Skeletal muscle tissue (tissue), 4 donors: ENCODE results near the gene KCNJ12. TPM values are rescaled to one million over a fixed set of nuclear protein-coding genes. Genes with fewer than 3 reads are reported as not detected.

Source experiments
- H3K27ac ChIP-seq: one replicate; pipeline ENCODE4 v1.7.0; 2013; ENCODE audit warnings: mild to moderate bottlenecking, low read depth, low read length, inconsistent platforms
- H3K27me3 ChIP-seq, 3 donors: one replicate each; pipeline ENCODE4 v1.7.0; 2013; ENCODE audit warnings: low read length in 3 of 3; ENCODE audit not compliant: control insufficient read depth in 3 of 3, insufficient read depth in 3 of 3
- H3K36me3 ChIP-seq, 3 donors: one replicate each; pipeline ENCODE4 v1.7.0; 2013; ENCODE audit warnings: low read length in 3 of 3; ENCODE audit not compliant: control insufficient read depth in 3 of 3, insufficient read depth in 3 of 3
- H3K4me1 ChIP-seq, 3 donors: one replicate each; pipeline ENCODE4 v1.7.0; 2013; ENCODE audit warnings: low read length in 3 of 3, mild to moderate bottlenecking in 3 of 3; ENCODE audit not compliant: control insufficient read depth in 3 of 3, insufficient read depth in 3 of 3
- H3K4me3 ChIP-seq, 3 donors: one replicate each; pipeline ENCODE4 v1.7.0; 2013; ENCODE audit warnings: low read length in 3 of 3
- H3K9ac ChIP-seq, 3 donors: one replicate each; pipeline ENCODE4 v1.7.0; 2013; ENCODE audit warnings: low read length in 3 of 3, mild to moderate bottlenecking in 3 of 3, moderate library complexity in 2 of 3, low read depth in 1 of 3
- H3K9me3 ChIP-seq, 3 donors: one replicate each; pipeline ENCODE4 v1.7.0; 2013; ENCODE audit warnings: low read length in 3 of 3; ENCODE audit not compliant: control insufficient read depth in 3 of 3
- total RNA-seq: library from RNA; depleted of rRNA; stranded (reverse); fragments of >200 nt; gene quantifications from one replicate; pipeline ENCODE4 v1.2.3, GENCODE V29; 2014
- donor health status: Osteomylitis.

Gene KCNJ12
- total RNA-seq, 1 donor from 2014 or later, result 14.6 TPM

DNA sequence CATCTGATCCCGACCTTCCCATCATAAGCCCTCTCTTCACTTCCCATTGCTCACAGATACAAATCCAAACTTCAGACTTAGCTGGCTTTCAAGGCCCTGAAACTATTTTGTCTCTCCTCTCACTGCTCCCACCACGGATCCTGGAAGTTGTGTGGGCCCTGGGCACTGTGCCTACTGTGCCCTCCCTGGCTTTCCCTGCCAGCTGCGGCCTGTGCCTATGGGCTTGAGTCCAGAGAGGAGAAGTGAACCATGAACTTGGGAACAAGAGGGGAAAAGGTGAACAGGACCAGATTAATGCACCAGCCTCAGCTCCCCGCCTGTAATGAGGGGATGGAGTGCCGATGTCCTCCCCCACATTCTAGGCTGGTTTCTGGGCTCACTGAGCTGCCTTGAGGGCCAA is 18.9 kb upstream of the KCNJ12 start:
- peaks cover 2 to 11% (median 4%) of the 10 kb centered on the region in 3 donors for H3K4me1 ChIP-seq
- no peaks in the 10 kb centered on the region for H3K36me3 ChIP-seq
- H3K9me3 ChIP-seq, result no peaks in the 10 kb centered on the region
- H3K4me3 ChIP-seq, result no peak overlapping the region
- H3K27me3 ChIP-seq, result peaks cover 0 to 3% (median 0%) of the 10 kb centered on the region in 3 donors
- no peak overlapping the region for H3K27ac ChIP-seq
- no peak overlapping the region for H3K9ac ChIP-seq

DNA sequence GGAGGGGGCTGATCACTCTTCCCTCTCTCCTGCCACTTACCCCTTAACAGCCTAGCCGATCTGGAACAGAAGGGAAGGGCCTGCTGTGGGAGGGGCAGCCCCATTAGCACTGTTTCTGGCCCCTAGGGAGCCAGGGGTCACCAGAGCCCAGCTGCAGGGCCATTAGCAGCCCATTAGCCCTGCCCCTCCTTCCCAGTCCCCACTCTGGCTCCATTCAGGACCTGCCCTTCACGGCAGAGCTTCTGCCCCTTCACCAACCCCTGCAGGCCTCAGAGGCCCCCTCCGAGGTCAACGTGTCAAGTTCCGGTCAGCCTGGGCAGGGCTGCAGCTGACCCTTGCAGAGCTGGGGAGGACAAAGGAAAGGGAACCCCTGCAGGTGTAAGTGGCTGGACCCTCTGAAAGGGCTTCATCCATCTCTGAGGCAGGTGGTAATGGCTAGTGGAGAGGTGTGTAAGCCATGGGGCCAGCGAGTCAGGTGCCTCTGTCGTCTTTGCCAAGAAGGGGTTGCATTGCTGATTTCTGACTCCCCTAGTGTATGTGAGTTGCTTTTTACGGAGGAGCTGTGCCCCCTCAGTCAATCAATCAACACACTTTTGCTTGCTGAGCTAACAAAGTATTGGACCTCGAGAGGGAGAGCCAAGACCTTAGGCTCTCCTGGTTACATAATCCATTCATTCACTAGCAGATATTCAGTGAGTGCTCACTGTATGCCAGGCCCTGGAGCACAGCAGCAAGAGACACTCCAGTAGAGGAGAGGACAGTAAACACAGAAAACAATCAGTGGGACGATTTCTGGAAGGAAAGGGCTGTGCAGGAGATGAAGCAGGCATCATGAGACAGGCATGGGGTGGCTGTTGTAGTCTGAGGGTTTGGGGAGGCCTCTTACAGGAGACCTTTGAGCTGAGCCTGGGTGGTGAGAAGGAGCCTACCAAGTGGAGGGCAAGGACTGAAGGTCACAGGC is 18.2 kb upstream of the KCNJ12 start:
- Histone ChIP-seq H3K4me3 (no peak overlapping the region), H3K27ac (no peak overlapping the region), H3K4me1 (peaks cover 2 to 11% (median 4%) of the 10 kb centered on the region in 3 donors), H3K36me3 (no peaks in the 10 kb centered on the region), H3K27me3 (peaks cover 0 to 3% (median 0%) of the 10 kb centered on the region in 3 donors), H3K9ac (no peak overlapping the region), H3K9me3 (no peaks in the 10 kb centered on the region)

DNA sequence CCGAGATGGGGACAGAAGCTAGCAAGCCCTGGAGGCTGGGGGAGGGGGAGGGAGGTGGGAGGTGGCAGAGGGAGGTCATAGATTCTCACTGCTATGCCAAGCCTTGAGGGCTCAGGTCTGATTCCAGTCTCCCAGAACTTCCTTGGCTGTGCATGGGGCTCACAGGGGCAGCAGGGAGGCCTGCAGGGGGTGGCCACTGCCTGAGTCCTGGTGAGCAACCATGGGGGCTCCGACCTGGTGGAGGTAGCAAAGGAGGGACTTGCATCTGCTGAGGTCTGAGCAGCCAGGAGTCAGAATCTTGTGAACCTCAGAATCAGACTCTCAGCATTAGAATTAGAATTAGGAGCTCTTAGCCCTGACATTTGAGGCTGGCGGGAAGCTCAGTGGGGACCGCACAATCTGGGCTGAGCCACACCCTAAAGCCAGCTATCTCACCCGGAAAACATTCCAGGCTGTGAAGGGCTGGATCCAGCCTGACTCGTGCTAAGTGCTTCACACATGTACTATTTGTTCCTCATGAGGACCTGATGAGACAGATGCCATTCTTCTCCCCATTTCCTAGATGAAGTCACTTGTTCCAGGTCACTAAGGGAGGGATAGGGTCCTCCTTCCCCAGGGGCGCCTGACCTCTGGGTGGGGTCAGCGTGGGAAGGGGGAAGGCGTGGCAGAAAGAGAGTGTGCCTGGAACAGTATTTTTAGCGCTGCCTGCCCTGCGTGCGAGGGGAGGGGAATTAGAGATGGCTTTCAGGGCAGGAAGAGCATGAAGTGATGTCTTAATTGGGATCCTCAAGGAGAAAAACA is 17.3 kb upstream of the KCNJ12 start:
- Histone ChIP-seq H3K27me3 (no peaks in the 10 kb centered on the region), H3K4me3 (no peak overlapping the region), H3K4me1 (peaks cover 2 to 11% (median 4%) of the 10 kb centered on the region in 3 donors), H3K9ac (no peak overlapping the region), H3K9me3 (no peaks in the 10 kb centered on the region), H3K36me3 (no peaks in the 10 kb centered on the region), H3K27ac (no peak overlapping the region)

DNA sequence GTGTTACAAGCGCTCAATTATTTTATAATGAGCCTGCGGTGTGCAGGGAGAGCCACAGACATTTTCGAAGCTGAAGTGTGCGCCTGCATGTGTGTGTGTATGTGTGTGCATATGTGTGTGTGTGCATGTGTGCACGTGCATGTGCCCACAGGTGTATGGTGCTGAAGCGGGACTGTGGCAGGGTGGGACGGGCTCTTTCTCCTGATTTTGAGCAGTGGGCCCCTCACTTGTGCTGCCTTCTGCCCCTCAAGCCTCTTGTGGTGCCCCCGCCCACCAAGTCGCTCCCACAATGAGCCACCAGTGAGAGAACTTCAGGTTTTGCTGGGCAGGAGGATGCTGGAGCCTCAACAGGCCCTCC is 16.7 kb upstream of the KCNJ12 start:
- peaks cover 2 to 11% (median 4%) of the 10 kb centered on the region in 3 donors for H3K4me1 ChIP-seq
- no peak overlapping the region for H3K9ac ChIP-seq
- no peaks in the 10 kb centered on the region for H3K9me3 ChIP-seq
- H3K27me3 ChIP-seq, result no peaks in the 10 kb centered on the region
- H3K36me3 ChIP-seq, result no peaks in the 10 kb centered on the region
- no peak overlapping the region for H3K4me3 ChIP-seq
- no peak overlapping the region for H3K27ac ChIP-seq

DNA sequence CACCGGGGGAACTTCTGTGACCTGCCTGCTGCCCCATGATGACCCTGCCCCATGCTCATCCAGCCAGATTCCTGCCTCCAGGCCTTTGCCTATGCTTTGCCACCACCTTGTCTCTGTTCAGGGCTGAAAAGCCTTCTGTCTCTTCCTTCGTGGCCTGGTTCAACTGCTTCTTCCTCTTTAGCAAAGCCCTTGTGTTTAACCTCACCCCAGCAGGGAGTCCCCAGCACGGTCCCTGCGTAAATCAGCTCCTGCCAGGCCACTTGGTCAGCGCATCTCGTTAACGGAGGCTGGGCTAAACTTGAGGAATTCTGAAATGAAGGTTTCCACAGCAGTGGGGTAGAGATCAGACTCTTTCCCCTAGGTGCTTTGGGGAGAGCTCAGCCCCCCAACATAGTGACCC is 16.1 kb upstream of the KCNJ12 start:
- Histone ChIP-seq H3K4me3 (no peak overlapping the region), H3K9me3 (no peaks in the 10 kb centered on the region), H3K27me3 (no peaks in the 10 kb centered on the region), H3K4me1 (peaks cover 2 to 11% (median 4%) of the 10 kb centered on the region in 3 donors), H3K36me3 (no peaks in the 10 kb centered on the region), H3K9ac (no peak overlapping the region), H3K27ac (no peak overlapping the region)

DNA sequence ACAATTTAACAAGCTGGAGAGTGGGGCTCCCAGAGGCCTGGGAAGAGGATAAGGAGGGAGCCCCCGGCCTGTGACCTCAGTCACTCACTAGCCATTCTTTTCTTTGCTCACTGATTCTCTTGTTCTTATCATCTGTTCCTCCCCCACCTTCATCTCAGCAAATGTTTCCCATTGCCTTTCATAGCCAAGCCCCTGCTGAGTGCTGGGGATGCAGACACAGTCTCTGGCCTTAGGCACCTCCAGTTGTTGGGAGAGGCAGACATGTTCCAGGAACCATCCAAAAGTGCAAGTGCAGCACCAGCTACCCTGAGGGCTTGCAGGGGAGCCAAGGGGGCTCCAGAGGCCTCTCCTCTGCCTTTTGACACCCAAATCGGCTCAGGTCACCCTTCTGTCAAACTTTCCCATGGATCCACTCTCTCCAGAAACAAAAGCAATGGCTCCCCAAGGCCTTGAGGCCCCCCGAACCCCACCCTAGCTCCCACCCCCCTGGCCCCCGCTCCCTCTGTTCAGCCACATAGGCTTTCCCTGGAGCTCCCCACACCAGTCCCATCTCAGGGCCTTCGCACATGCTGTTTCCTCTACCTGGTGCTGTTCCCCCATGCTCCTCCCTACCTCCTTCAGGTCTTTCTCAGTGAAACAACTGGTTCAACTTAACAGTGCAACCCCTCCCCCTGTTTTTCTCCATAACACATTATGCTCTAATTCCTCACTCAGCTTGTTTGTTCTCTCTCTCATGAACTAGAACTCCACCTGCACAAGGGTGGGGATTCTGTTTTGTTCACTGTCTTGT is 14.9 kb upstream of the KCNJ12 start:
- no peak overlapping the region for H3K4me3 ChIP-seq
- H3K9ac ChIP-seq, result no peak overlapping the region
- no peak overlapping the region for H3K27ac ChIP-seq
- H3K27me3 ChIP-seq, result no peaks in the 10 kb centered on the region
- peaks cover 2 to 11% (median 4%) of the 10 kb centered on the region in 3 donors for H3K4me1 ChIP-seq
- H3K36me3 ChIP-seq, result no peaks in the 10 kb centered on the region
- H3K9me3 ChIP-seq, result no peaks in the 10 kb centered on the region

DNA sequence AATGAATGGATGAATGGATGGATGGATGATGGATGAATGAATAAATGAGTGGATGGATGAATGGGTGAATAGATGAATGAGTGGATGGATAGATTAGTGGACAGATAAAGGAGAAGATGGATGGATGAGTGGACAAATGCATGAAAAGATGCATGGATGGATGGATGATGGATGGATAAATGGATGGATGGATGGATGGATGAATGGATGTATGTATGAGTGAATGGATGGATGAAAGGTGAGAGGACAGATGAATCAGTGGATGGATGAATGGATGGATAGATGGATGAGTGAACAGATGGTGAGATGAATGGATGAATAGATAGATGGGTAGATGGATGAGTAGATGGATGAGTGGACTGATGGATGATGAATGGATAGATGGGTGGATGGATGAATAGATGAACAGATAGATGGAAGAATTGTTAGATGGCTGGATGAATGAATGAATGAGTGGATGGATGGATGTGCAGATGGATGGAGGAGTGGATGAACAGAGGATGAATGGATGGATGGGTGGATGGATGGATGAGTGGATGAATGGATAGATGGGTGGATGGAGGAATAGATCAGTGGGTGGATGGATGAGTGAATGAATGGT is 13.7 kb upstream of the KCNJ12 start:
- H3K27ac ChIP-seq, result no peak overlapping the region
- H3K9ac ChIP-seq, result no peak overlapping the region

DNA sequence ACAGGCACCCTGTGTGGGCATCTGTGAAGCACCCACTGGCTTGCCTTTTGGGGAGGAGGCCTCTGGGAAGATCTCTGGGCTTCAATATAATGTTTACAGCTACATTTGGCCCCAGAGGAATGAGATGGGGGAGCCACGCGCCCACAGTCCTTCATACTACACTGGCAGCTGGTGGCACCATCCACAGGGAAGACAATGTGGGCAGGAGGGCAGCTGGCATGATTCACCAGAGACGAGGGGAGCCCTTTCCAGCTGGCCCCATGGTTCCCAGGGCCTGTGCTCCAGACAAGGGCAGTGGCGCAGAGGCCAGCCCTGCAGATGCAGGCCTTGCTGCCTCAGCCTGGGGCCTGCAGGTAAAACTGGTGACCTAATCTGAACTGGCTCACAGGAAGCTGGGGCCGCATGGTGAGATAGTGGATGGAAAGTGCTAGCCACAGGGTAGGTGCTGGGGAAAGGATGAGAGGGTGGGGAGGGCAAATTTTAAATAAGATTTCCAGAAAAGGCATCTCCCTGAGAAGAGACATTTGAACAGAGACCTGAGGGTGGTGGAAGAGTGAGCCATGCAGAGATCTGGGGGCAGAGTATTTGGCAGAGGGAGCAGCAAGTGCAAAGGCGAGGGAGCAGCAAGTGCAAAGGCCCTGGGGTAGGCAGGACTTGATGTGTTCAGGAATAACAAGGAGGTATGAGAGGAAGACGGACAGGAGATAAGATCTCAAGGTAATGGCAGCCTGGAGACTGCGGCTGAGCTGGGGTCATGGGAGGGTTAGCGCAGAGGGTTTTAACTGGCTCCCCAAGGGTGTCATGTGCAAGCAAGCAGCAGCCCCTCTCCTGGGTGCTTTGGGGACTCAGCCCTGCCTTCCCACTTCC is 12.1 kb upstream of the KCNJ12 start:
- no peak overlapping the region for H3K4me3 ChIP-seq
- H3K27me3 ChIP-seq, result no peaks in the 10 kb centered on the region
- H3K4me1 ChIP-seq, result peaks cover 0 to 10% (median 2%) of the 10 kb centered on the region in 3 donors
- no peak overlapping the region for H3K27ac ChIP-seq
- no peaks in the 10 kb centered on the region for H3K36me3 ChIP-seq
- H3K9ac ChIP-seq, result no peak overlapping the region
- H3K9me3 ChIP-seq, result no peaks in the 10 kb centered on the region

More for the DNA sequence above, 13.7 kb upstream of the KCNJ12 start:
- Histone ChIP-seq H3K9me3 (no peaks in the 10 kb centered on the region), H3K4me3 (no peak overlapping the region), H3K36me3 (no peaks in the 10 kb centered on the region), H3K27me3 (no peaks in the 10 kb centered on the region), H3K4me1 (peaks cover 2 to 11% (median 4%) of the 10 kb centered on the region in 3 donors)

DNA sequence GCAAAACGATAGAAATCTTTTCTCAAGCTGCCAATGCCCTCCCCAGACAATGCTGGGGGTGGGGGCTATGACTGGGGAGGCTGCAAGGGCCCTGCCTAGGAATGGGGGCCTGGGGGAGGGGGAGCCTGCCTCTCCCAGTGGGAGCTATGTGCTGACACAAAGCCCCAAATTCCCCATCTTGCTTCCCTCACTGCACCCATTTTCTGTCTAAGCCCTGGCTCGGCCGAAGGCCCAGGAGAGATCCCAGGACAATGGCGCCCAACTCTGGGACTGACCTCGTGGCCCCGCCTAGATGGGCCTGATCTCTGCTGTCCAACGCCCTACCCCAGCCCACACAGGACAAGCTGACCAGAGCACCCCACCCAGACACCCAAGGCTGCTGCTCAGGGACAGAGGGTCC is 11.1 kb upstream of the KCNJ12 start:
- Histone ChIP-seq H3K27me3 (no peaks in the 10 kb centered on the region), H3K36me3 (no peaks in the 10 kb centered on the region), H3K4me1 (peaks cover 9 to 15% (median 12%) of the 10 kb centered on the region in 3 donors), H3K4me3 (no peak overlapping the region), H3K9ac (no peak overlapping the region), H3K9me3 (no peaks in the 10 kb centered on the region), H3K27ac (no peak overlapping the region)
